ENCODE results near the gene NDE1. TPM values are rescaled to one million over a fixed set of nuclear protein-coding genes. Genes with fewer than 3 reads are reported as not detected.

Gene NDE1
- total and polyA plus RNA-seq, 4 donors, result 2.5 to 17.3 (median 4.4) TPM

DNA sequence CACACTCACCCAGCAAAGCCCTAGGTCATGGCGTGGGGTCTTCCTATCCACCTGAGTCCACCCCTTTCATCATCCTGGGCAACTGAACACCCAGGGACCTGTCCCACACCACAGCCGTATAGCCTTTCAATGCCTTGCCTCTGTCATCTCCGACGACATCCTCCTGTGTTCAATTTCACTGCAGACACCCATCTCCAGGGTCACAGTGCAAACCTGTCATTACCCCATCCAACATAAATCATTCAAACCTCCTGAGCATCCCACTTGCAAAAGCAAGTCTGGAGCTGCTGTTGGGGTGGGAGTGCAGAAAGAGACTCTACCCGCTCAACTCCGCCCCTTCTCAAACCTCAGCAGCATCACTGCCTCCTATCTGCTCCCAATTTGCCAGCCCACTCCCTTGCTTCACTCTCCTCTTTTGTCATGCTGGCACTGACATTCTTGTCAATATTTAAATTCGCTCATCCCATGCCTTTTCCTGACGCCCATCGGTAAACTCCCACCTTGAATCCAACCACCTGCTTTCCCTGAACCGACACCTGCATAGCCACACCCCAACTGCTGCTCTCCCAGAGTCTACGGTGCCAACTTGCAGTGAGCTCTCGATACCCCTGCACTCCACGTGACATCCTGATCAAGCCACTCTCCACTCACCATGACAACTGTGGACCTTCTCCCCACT lies 44.1 kb upstream of the NDE1 start:
- no peak for DNase-seq (ENCODE audit: low spot score)
- 85% methylated on average over 13 of the region's 13 CpGs for WGBS
- H3K36me3 ChIP-seq (ENCODE audit: control insufficient read depth in 4 of 4, insufficient read depth in 3 of 4, low read depth in 1 of 4, low read length in 3 of 4), result peaks cover 5 to 42% (median 25%) of the 10 kb centered on the region in 4 donors

DNA sequence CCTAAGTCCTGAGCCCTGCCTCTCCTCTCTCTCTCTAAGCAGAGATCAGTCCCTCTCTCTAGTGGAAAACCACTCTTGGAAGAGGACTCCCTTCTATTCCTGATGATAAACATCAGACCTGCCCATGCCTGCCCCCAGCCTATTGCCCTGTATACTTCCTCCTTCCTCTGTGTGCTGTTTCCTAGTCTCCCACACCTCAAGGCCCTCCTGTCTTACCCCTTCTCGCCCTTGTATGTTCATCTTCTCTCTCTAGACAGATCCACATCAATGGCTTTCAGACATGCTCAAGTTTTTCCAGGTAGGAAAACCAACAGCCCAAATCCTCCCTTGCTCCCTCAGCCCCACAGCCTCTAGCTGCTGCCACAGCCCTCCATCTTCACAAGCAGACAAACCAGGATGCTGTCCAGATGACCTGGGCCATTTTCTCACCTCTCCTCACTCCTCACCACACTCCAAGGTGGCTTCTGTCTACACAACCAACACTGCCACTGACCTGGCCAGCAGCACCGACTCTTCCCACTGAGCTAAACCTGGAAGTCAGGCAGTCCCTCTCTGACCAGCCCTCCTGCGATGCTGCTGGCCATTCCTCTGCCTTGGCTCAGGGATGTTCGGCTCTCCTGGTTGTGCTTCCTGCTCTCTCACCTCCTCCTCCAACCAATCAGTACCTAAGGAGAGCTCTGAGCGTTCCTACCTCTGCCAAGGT lies 43.4 kb upstream of the NDE1 start:
- Histone ChIP-seq H3K27me3 (ENCODE audit: control insufficient read depth in 4 of 4, insufficient read depth in 4 of 4, low read length in 3 of 4) (no peaks in the 10 kb centered on the region), H3K36me3 (ENCODE audit: control insufficient read depth in 4 of 4, insufficient read depth in 3 of 4, low read depth in 1 of 4, low read length in 3 of 4) (peaks cover 5 to 35% (median 22%) of the 10 kb centered on the region in 4 donors), H3K4me3 (ENCODE audit: low read depth in 1 of 3, low read length in 3 of 3) (no peak overlapping the region), H3K9me3 (ENCODE audit: control insufficient read depth in 4 of 4, low read length in 3 of 4) (no peaks in the 10 kb centered on the region), H3K4me1 (ENCODE audit: control insufficient read depth in 4 of 4, insufficient read depth in 4 of 4, low read length in 3 of 4) (peaks cover 11 to 50% (median 43%) of the 10 kb centered on the region in 4 donors), H3K27ac (ENCODE audit: low read depth in 1 of 2, low read length in 2 of 2) (peak overlapping the region; percentile 83 to 97), H3K9ac (ENCODE audit: low read depth in 1 of 2, low read length in 2 of 2) (peak overlapping the region in 1 of 2 donors; percentile 62)
- WGBS, result 95% methylated on average over 5 of the region's 5 CpGs
- no peak for DNase-seq (ENCODE audit: low spot score)
- TF ChIP-seq JUND (IDR thresholded peaks at IDR 0.05), result no peak
- TF ChIP-seq FOXA2 (IDR thresholded peaks at IDR 0.05), result no peak
- TF ChIP-seq, protein P1, sequence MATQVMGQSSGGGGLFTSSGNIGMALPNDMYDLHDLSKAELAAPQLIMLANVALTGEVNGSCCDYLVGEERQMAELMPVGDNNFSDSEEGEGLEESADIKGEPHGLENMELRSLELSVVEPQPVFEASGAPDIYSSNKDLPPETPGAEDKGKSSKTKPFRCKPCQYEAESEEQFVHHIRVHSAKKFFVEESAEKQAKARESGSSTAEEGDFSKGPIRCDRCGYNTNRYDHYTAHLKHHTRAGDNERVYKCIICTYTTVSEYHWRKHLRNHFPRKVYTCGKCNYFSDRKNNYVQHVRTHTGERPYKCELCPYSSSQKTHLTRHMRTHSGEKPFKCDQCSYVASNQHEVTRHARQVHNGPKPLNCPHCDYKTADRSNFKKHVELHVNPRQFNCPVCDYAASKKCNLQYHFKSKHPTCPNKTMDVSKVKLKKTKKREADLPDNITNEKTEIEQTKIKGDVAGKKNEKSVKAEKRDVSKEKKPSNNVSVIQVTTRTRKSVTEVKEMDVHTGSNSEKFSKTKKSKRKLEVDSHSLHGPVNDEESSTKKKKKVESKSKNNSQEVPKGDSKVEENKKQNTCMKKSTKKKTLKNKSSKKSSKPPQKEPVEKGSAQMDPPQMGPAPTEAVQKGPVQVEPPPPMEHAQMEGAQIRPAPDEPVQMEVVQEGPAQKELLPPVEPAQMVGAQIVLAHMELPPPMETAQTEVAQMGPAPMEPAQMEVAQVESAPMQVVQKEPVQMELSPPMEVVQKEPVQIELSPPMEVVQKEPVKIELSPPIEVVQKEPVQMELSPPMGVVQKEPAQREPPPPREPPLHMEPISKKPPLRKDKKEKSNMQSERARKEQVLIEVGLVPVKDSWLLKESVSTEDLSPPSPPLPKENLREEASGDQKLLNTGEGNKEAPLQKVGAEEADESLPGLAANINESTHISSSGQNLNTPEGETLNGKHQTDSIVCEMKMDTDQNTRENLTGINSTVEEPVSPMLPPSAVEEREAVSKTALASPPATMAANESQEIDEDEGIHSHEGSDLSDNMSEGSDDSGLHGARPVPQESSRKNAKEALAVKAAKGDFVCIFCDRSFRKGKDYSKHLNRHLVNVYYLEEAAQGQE (IDR thresholded peaks at IDR 0.05), result no peak
- TF ChIP-seq ZBTB33 (IDR thresholded peaks at IDR 0.05), result no peak
- no peak for TF ChIP-seq HNF4A (conservative IDR thresholded peaks at IDR 0.05)

More for the DNA sequence above, 44.1 kb upstream of the NDE1 start:
- H3K4me3 ChIP-seq (ENCODE audit: low read depth in 1 of 3, low read length in 3 of 3), result no peak overlapping the region
- H3K27me3 ChIP-seq (ENCODE audit: control insufficient read depth in 4 of 4, insufficient read depth in 4 of 4, low read length in 3 of 4), result no peaks in the 10 kb centered on the region
- H3K4me1 ChIP-seq (ENCODE audit: control insufficient read depth in 4 of 4, insufficient read depth in 4 of 4, low read length in 3 of 4), result peaks cover 11 to 50% (median 41%) of the 10 kb centered on the region in 4 donors
- peak overlapping the region in 1 of 2 donors; percentile 66 for H3K27ac ChIP-seq (ENCODE audit: low read depth in 1 of 2, low read length in 2 of 2)
- no peak overlapping the region for H3K9ac ChIP-seq (ENCODE audit: low read depth in 1 of 2, low read length in 2 of 2)
- TF ChIP-seq, protein P1 (IDR thresholded peaks at IDR 0.05), result no peak
- TF ChIP-seq, protein P2, sequence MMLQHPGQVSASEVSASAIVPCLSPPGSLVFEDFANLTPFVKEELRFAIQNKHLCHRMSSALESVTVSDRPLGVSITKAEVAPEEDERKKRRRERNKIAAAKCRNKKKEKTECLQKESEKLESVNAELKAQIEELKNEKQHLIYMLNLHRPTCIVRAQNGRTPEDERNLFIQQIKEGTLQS (IDR thresholded peaks at IDR 0.05), result no peak
- TF ChIP-seq TAF1 (conservative IDR thresholded peaks at IDR 0.05) (no peak), EGR1 (IDR thresholded peaks at IDR 0.05; ENCODE audit: low read depth in 2 of 2) (no peak), NR2F2 (IDR thresholded peaks at IDR 0.05) (no peak), JUND (IDR thresholded peaks at IDR 0.05) (no peak), SP1 (IDR thresholded peaks at IDR 0.05) (no peak), GABPA (IDR thresholded peaks at IDR 0.05 in 1 of 2, conservative IDR thresholded peaks at IDR 0.05 in 1 of 2) (no peak), RXRA (IDR thresholded peaks at IDR 0.05) (no peak), FOXA1 (IDR thresholded peaks at IDR 0.05) (no peak), HNF4A (conservative IDR thresholded peaks at IDR 0.05) (no peak), RAD21 (IDR thresholded peaks at IDR 0.05) (no peak), CTCF (IDR thresholded peaks at IDR 0.05; ENCODE audit: low read depth, low read length, missing input control) (no peak), MAX (IDR thresholded peaks at IDR 0.05) (no peak)
- no peaks in the 10 kb centered on the region for H3K9me3 ChIP-seq (ENCODE audit: control insufficient read depth in 4 of 4, low read length in 3 of 4)

Measured in liver (tissue), 9 donors.